Measurements from ENCODE around the gene TSPAN9. TPM values are rescaled to one million over a fixed set of nuclear protein-coding genes. Genes with fewer than 3 reads are reported as not detected.
A peak's percentile ranks its signal among the peaks of the same experiment; 100 is the strongest.

TSPAN9 gene
- polyA plus RNA-seq, 10 donors, result 99.8 to 117 (median 105) TPM

- DNase-seq, result no peak
These were observed 166.4 kb downstream of the TSPAN9 start for GRCh38 chr12:3243376-3244084.

- no peak for DNase-seq
These were observed 167.1 kb downstream of the TSPAN9 start for GRCh38 chr12:3244219-3244750.

- no peak for DNase-seq
These were observed 169.1 kb downstream of the TSPAN9 start for GRCh38 chr12:3246253-3246652.

GRCh38 chr12:3247077-3247476, 169.9 kb downstream of the TSPAN9 start:
- no peak for DNase-seq

GRCh38 chr12:3247629-3248161, 170.5 kb downstream of the TSPAN9 start:
- DNase-seq, result no peak

- no peak for DNase-seq
These were observed 172.1 kb downstream of the TSPAN9 start for GRCh38 chr12:3249081-3249800.

GRCh38 chr12:3250034-3250433, 172.9 kb downstream of the TSPAN9 start:
- DNase-seq, result no peak

- DNase-seq, result peak in 1 of 3 donors; percentile 34
These were observed 173.4 kb downstream of the TSPAN9 start for GRCh38 chr12:3250576-3250975.

GRCh38 chr12:3251067-3251466, 173.9 kb downstream of the TSPAN9 start:
- no peak for DNase-seq

GRCh38 chr12:3251691-3252090, 174.5 kb downstream of the TSPAN9 start:
- peak; percentile 49 to 85 (median 63) for DNase-seq

- DNase-seq, result peak; percentile 94 to 98 (median 96)
These were observed 175.3 kb downstream of the TSPAN9 start for GRCh38 chr12:3252450-3252891.

GRCh38 chr12:3253682-3254275, 176.6 kb downstream of the TSPAN9 start:
- no peak for DNase-seq

- DNase-seq, result peak in 1 of 3 donors; percentile 36
These were observed 177.9 kb downstream of the TSPAN9 start for GRCh38 chr12:3255057-3255456.

GRCh38 chr12:3256103-3256631, 179.0 kb downstream of the TSPAN9 start:
- DNase-seq, result peak in 2 of 3 donors; percentile 34 to 44

GRCh38 chr12:3257411-3257810, 180.2 kb downstream of the TSPAN9 start:
- no peak for DNase-seq

GRCh38 chr12:3259973-3260372, 182.8 kb downstream of the TSPAN9 start:
- no peak for DNase-seq

GRCh38 chr12:3261782-3262359, 184.7 kb downstream of the TSPAN9 start:
- no peak for DNase-seq

- no peak for DNase-seq
These were observed 185.3 kb downstream of the TSPAN9 start for GRCh38 chr12:3262470-3262869.

- no peak for DNase-seq
These were observed 186.1 kb downstream of the TSPAN9 start for GRCh38 chr12:3263282-3263681.

- DNase-seq, result peak in 1 of 3 donors; percentile 42
These were observed 187.1 kb downstream of the TSPAN9 start for GRCh38 chr12:3263939-3264922.

Data from muscle of back (tissue), 11 donors.